Measurements from ENCODE around the gene MGAT1. TPM values are rescaled to one million over a fixed set of nuclear protein-coding genes. Genes with fewer than 3 reads are reported as not detected.

MGAT1 gene
- total RNA-seq = 10 to 100 TPM; 53.4 to 96.3 (median 76.2) TPM
- polyA plus RNA-seq = 10 to 100 TPM; 58.8 to 62.9 TPM

DNA sequence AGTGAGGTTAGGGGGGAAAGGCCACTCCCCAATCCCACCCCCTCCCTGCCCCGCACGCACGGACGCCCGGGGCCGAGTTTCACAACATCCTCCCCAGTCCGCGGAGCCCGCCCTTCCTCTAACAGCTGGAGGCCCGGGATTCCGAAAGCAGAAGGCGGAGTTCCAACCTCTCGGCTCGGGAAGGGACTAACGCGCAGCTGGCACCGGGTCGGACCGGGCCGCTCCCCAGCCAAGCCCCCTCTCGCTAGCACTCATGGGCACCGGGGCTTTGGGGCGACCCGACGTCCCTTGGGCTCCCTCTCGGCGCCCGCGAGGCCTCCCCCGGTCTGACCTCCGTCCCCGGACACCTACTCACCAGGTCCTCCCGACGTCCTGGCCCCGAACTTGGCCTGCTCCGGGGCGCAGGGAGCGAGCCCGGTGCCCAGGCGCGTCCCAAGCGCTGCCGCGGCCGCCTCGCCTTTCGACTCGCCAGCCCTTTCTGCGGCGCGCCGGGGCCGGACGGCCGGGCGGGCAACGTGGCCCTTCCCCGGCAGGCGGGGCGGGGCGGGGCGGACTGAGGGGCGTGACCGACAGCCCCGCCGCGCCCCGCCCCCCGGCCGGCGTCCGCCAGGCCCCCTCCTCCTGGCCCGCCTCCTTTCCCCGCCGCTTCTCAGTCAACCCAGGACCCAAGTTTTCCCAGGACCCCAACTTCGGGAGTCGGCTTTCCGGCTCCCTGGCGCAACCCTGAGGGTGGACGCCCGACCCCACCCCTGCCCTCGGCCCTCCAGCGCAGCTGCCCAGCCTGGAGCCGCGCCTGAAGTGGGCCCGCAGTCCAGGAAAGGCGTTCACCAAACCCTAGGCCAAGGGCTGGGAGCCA lies at the start of gene MGAT1:
MGAT1 (minus strand) TSS at position 482 of the 856 bp plus-strand sequence. CDS start 9,835 bp downstream, outside the sequence.
- intact Hi-C loops (cut with DNase I) = no loop called here
- H3K4me3 ChIP-seq = peak within 1 kb of the TSS; percentile 69 to 100 (median 96)
- no peak for FAIRE-seq

DNA sequence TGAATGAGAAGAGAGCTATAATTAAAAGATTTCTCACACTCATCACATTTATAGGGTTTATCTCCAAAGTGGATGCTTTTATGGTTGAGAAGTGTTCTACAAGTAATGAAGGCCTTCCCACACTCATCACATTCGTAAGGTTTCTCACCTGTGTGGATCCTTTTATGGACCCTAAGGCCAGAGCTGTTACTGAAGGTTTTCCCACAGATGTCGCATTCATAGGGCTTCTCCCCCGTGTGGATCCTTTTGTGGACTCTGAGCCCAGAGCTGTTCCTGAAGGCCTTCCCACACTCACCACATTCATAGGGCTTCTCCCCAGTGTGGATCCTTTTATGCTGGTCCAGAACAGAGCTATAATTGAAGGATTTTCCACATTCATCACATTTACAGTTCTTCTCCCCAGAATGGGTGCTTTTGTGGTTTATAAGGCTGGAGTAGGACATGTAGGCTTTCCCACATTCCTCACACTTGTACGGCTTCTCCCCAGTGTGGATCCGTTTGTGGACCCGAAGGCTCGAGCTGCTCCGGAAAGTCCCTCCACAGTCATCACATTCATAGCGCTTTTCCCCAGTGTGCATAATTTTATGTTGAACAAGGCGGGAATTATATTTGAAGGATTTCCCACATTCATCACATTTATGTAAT lies 48.0 kb upstream of the MGAT1 start:
- Histone ChIP-seq H3K36me3 (peaks cover 5 to 27% (median 19%) of the 10 kb centered on the region in 3 donors), H3K4me1 (no peaks in the 10 kb centered on the region), H3K27ac (no peak overlapping the region), H3K4me3 (no peak overlapping the region), H3K27me3 (no peaks in the 10 kb centered on the region), H3K9me3 (no peaks in the 10 kb centered on the region)
- TF ChIP-seq, protein P1, sequence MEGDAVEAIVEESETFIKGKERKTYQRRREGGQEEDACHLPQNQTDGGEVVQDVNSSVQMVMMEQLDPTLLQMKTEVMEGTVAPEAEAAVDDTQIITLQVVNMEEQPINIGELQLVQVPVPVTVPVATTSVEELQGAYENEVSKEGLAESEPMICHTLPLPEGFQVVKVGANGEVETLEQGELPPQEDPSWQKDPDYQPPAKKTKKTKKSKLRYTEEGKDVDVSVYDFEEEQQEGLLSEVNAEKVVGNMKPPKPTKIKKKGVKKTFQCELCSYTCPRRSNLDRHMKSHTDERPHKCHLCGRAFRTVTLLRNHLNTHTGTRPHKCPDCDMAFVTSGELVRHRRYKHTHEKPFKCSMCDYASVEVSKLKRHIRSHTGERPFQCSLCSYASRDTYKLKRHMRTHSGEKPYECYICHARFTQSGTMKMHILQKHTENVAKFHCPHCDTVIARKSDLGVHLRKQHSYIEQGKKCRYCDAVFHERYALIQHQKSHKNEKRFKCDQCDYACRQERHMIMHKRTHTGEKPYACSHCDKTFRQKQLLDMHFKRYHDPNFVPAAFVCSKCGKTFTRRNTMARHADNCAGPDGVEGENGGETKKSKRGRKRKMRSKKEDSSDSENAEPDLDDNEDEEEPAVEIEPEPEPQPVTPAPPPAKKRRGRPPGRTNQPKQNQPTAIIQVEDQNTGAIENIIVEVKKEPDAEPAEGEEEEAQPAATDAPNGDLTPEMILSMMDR (IDR thresholded peaks at IDR 0.05) = no peak
- intact Hi-C loops (cut with DNase I) = no loop called here
- FAIRE-seq (no peak), ATAC-seq (no peak), DNase-seq (no peak)
- WGBS, 2 donors = 97 to 98% methylated on average over 10 of the region's 10 CpGs

More for the DNA sequence above, at the start of gene MGAT1:
- TF ChIP-seq, protein P1 (IDR thresholded peaks at IDR 0.05) = no peak
- ATAC-seq = peak; percentile 87 to 93 (median 91)
- no peaks in the 10 kb centered on the region for H3K27me3 ChIP-seq
- WGBS, 2 donors = 0% methylated on average over 72 to 87 of the region's 87 CpGs
- H3K4me1 ChIP-seq = peaks cover 31 to 61% (median 37%) of the 10 kb centered on the region in 3 donors
- H3K27ac ChIP-seq = peak within 1 kb of the TSS; percentile 94 to 99 (median 98)
- peak; percentile 80 to 97 (median 91) for DNase-seq
- no peaks in the 10 kb centered on the region for H3K9me3 ChIP-seq
- H3K36me3 ChIP-seq = no peaks in the 10 kb centered on the region

DNA sequence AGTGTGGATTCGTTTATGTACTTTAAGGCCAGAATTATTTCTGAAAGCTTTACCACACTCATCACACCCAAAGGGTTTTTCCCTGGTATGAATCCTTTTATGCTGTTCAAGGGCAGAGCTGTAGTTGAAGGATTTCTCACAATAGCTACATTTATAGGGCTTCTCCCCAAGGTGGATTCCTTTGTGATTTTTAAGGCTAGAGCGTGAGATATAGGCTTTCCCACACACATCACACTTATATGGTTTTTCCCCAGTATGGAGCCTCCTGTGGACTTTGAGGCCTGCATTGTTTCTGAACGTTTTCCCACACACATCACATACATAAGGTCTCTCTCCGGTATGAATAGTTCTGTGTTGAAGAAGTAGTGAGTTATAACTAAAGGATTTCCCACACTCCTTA lies 47.2 kb upstream of the MGAT1 start:
- 87 to 96% methylated on average over 4 of the region's 4 CpGs for WGBS, 2 donors
- intact Hi-C loops (cut with DNase I) = no loop called here

DNA sequence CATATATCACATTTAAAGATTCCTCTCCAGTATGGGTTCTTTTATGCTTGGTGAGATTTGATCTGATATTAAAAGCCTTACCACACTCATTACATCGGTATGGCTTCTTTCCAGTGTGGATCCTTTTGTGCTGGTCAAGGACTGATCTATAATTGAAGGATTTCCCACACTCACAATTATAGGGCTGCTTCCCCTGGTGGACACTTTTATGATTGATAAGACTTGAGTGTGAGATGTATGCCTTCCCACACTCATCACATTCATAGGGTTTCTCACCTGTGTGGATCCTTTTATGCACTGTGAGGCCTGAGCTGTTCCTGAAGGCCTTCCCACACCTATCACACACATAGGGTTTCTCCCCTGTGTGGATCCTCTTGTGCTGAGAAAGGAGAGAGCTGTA lies 46.3 kb upstream of the MGAT1 start:
- 98 to 100% methylated on average over 1 of the region's 1 CpG for WGBS, 2 donors
- Histone ChIP-seq H3K4me1 (no peaks in the 10 kb centered on the region), H3K27ac (no peak overlapping the region), H3K9me3 (no peaks in the 10 kb centered on the region), H3K27me3 (no peaks in the 10 kb centered on the region), H3K4me3 (no peak overlapping the region), H3K36me3 (peaks cover 5 to 27% (median 19%) of the 10 kb centered on the region in 3 donors)
- FAIRE-seq (no peak), ATAC-seq (no peak), DNase-seq (no peak)
- intact Hi-C loops (cut with DNase I) = no loop called here
- TF ChIP-seq, protein P1 (IDR thresholded peaks at IDR 0.05) = no peak

More for the DNA sequence above, 47.2 kb upstream of the MGAT1 start:
- Histone ChIP-seq H3K27me3 (no peaks in the 10 kb centered on the region), H3K27ac (no peak overlapping the region), H3K9me3 (no peaks in the 10 kb centered on the region), H3K36me3 (peaks cover 5 to 27% (median 19%) of the 10 kb centered on the region in 3 donors), H3K4me3 (no peak overlapping the region), H3K4me1 (no peaks in the 10 kb centered on the region)
- no peak for ATAC-seq
- TF ChIP-seq, protein P1 (IDR thresholded peaks at IDR 0.05) = no peak
- no peak for FAIRE-seq
- no peak for DNase-seq

Measured in pancreas (tissue), 10 donors.